Ureter (tissue), 1 donor: ENCODE measurements around the gene C19orf81. TPM values are rescaled to one million over a fixed set of nuclear protein-coding genes. Genes with fewer than 3 reads are reported as not detected.

Experiments used
- DNase-seq: peaks from one replicate; pipeline ENCODE4 v3.0.0-alpha.2; 2020; ENCODE audit warnings: low spot score
- total RNA-seq: library from RNA; stranded (reverse); gene quantifications from one replicate; pipeline ENCODE4 v1.2.4, GENCODE V29; 2023
- donor health status: DM: yes; HTN: yes; CAD: no.

C19orf81 gene
- total RNA-seq, 1 donor from 2014 or later = 1.6 TPM

GRCh38 chr19:50679177-50680125 lies 30.2 kb downstream of the C19orf81 start:
- peak; percentile 73 for DNase-seq

GRCh38 chr19:50686310-50687032 lies 37.2 kb downstream of the C19orf81 start:
- no peak for DNase-seq

DNA sequence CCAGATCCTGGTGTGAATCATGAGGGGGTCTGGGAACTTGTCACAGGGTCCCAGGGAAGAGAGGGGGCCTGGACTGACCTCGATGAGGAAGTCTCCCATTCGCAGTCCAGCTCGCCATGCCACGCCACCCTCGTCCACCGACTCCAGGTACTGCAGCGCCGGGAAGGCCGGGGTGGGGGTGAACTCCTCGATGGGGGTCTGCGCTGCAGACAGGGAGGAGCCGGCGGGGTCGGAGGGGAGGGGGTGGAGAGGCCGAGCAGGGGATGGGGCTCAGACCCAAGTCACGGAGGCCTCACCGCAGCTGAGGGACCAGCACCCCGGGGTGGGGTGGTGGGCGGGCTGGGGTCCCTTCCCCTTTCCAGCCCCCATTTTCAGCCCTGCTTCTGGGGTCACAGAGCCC lies 39.5 kb downstream of the C19orf81 start:
- no peak for DNase-seq

- no peak for DNase-seq
Measured at GRCh38 chr19:50690439-50690838, 41.2 kb downstream of the C19orf81 start.

DNA sequence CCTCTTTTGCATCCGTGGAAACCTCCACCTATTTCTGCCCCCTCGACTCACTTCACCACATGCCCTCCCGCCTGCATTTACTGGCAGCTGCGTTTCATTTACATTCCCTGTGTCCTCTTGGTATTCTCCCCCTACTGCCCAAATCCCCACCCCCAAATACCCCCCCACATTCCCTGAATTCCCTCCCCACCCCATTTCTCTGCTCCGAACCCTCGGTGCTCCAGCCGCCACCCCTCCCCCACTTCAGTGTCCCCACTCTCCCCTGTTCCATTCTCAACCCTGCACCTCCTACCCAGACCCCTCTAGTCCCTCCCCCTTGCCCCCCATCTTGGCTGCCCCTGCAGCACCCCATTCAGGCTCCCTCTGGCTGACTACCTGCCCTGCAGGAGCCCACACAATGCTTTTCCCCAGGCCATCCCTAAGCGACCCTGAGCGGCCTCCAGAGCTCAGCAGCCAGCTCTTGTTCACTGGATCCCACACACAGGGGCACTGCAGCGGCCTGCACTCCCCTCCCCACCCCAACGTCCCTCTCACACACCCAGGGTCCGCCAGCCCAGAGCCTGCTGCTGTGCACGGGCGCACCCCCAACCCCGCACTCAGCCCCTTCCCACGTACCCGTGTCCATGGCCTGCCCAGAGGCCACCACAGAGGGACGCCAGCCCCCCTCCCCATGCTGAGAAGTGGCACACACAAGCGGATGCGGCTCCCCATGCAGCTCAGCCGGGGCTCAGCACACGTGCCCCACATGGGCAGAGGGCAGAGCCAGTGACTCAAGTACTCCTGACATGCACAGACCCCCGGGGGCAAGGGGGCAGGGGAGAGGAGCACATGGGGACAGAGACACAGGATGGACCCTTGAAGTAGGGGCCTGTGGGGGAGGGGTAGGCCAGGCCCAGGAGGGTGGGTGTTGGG lies 44.1 kb downstream of the C19orf81 start:
- DNase-seq = no peak

GRCh38 chr19:50694815-50695145 lies 45.5 kb downstream of the C19orf81 start:
- no peak for DNase-seq

- DNase-seq = no peak
Measured at GRCh38 chr19:50695251-50696093, 46.2 kb downstream of the C19orf81 start.

GRCh38 chr19:50696094-50696483 lies 46.8 kb downstream of the C19orf81 start:
- no peak for DNase-seq

GRCh38 chr19:50697414-50698124 lies 48.3 kb downstream of the C19orf81 start:
- DNase-seq = no peak

GRCh38 chr19:50701367-50701985 lies 52.2 kb downstream of the C19orf81 start:
- no peak for DNase-seq

GRCh38 chr19:50702158-50702870 lies 53.1 kb downstream of the C19orf81 start:
- DNase-seq = no peak

DNA sequence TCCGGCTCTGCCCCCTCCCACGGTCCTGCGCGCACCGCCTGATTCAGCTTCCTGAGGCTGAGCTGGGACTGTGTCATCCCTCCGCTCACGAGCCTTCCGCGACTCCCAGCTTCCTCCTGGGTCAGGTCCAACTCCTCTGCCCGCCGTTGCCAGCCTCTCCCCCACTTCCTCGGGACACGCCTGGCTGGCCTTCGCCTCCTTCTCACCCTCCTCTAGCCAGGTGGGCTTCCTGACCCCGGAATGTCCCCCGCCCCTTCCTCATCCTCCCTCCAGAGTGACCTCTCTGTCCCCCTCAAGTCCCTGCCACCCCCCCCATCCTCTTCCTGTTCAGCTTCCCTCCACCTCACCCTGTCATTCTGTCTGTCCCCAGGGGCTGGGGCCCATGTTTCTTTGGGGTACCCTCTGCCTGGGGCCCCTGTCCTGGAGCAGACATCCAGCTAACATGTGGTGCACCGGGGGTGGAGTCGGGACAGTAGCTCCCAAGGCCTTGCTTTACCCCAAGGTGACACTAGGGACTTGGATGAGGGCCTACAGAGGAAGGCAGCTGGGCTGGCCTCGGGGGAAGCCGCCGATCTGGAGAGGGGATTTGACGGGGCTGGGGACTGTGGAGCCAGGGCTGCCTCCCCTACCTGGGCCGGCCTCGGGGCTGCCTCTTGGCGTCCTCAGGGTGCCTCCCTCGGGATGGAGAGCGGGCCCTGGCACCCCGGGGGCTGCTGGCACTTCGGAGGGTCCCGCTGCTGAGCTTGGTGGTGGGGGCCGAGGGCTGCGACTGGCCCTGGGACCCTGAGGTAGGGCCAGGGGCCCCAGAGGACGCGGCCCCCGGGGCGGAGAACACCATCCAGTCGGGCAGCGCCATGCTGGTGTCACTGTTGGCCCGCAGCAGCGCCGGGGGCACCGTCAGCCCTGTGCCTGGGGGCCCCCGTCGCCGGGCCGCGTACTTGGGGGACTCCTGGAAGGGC lies 53.9 kb downstream of the C19orf81 start:
- no peak for DNase-seq

DNA sequence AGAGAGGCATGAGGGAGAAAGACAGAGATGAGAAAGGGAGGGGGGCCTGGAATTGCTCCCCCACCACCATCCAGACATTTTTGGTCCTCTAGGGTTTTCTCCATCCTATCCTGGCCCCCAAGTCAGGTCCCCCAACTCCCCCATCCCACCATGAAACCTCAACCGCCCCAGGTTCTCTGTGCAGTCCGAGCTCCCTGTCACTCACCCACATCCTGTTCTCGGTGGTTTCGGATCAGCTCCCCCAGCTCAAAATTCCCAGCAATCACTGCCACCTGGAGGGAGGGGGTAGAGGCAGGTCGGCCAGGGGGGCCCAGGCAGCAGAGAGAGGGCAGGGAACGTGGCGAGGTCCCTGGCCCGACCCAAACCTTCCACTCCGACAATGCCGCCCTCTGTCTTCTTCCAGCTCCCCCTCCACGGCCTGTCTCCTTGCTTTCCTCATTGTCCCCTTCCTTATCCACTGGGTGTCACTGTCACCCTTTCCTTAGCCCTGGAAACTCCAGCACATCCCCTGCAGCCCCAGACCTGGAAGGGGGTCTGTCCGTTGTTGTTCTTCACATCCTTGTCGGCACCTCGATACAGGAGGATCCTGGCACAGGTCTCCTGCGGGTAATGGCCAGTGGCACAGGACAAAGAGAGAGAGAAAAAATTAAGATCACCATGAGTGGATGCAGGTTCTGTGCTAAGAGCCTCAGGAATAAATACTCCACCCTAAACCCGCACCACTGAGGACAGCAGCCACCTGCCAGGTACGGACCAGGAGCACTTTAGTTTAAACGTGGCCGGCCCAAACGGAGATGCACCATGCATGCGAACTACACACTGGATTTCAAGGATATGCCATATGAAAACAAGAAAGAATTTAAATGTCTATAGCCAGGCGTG lies 54.9 kb downstream of the C19orf81 start:
- DNase-seq = no peak

GRCh38 chr19:50705422-50706019 lies 56.3 kb downstream of the C19orf81 start:
- DNase-seq = no peak

GRCh38 chr19:50706387-50706786 lies 57.1 kb downstream of the C19orf81 start:
- no peak for DNase-seq

GRCh38 chr19:50708179-50708879 lies 59.1 kb downstream of the C19orf81 start:
- no peak for DNase-seq
